ENCODE data around the gene CIP2A. TPM values are rescaled to one million over a fixed set of nuclear protein-coding genes. Genes with fewer than 3 reads are reported as not detected.

The CIP2A gene
- total RNA-seq, 1 donor from 2014 or later, result 8.2 TPM

DNA sequence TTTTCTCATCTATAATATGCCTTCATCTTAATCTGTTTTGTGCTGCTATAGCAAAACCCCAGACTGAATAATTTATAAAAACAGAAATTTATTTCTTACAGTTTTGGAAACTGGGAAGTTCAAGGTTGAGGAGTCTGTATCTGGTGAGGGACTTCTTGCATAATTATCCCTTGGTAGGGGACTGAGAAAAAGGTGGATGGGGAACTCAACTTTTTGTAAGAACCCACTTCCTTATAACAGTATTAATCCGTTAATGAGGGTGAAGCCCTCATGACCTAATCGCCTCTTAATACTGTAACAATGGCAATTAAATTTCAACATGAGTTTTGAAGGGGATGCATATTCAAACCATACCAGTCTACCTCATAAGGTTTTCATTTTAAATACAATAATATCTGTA, 61.4 kb downstream of the CIP2A start:
- no peaks in the 10 kb centered on the region for H3K27me3 ChIP-seq (ENCODE audit: control insufficient read depth, insufficient read depth, low read length)
- TF ChIP-seq, protein P1, sequence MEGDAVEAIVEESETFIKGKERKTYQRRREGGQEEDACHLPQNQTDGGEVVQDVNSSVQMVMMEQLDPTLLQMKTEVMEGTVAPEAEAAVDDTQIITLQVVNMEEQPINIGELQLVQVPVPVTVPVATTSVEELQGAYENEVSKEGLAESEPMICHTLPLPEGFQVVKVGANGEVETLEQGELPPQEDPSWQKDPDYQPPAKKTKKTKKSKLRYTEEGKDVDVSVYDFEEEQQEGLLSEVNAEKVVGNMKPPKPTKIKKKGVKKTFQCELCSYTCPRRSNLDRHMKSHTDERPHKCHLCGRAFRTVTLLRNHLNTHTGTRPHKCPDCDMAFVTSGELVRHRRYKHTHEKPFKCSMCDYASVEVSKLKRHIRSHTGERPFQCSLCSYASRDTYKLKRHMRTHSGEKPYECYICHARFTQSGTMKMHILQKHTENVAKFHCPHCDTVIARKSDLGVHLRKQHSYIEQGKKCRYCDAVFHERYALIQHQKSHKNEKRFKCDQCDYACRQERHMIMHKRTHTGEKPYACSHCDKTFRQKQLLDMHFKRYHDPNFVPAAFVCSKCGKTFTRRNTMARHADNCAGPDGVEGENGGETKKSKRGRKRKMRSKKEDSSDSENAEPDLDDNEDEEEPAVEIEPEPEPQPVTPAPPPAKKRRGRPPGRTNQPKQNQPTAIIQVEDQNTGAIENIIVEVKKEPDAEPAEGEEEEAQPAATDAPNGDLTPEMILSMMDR (IDR thresholded peaks at IDR 0.05; ENCODE audit: insufficient read depth, low read length, poor library complexity, severe bottlenecking), result no peak
- H3K4me3 ChIP-seq (ENCODE audit: low read depth, low read length), result no peak overlapping the region
- H3K36me3 ChIP-seq (ENCODE audit: control insufficient read depth, insufficient read depth, low read length), result no peaks in the 10 kb centered on the region
- no peak for DNase-seq (ENCODE audit: low read depth)

DNA sequence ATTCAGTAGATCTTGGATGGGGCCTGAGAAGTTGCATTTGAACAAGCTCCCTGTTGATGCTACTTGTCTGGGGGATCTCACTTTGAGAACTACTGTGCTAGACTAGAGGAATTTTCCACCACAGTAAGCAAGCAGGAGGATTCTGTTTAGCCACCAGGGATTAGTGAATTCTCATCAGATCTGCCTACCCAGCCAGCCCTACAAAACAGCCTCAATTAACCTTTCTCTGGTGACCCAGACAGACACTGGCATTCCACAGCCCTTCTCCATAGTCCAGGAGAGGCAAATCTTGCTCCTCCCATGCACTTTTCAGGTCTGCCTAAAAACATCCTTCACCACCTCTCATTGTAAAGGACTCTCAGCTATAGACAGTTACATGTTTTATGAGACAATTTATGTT, 62.1 kb downstream of the CIP2A start:
- TF ChIP-seq, protein P1 (IDR thresholded peaks at IDR 0.05; ENCODE audit: insufficient read depth, low read length, poor library complexity, severe bottlenecking), result no peak
- Histone ChIP-seq H3K36me3 (ENCODE audit: control insufficient read depth, insufficient read depth, low read length) (no peaks in the 10 kb centered on the region), H3K4me3 (ENCODE audit: low read depth, low read length) (no peak overlapping the region), H3K27me3 (ENCODE audit: control insufficient read depth, insufficient read depth, low read length) (no peaks in the 10 kb centered on the region)
- no peak for DNase-seq (ENCODE audit: low read depth)

DNA sequence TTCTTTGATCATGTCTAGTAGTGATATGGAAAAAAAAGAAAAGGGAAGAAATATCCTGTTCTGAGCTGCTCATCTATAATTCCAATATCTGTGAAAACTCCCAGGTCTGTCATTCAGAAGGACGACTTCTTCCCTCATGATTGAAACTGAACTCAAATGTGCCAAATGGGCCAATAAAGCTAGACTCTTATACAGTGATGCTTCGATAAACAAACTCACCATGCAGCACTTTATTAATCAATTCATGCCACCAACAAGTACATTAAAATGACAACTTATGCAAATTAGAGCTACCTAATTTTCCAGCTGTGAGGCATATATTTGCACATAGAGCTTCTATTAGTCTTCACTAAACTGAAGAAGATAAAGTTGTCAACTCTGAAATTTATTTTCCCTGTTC, 63.3 kb downstream of the CIP2A start:
- no peak for DNase-seq (ENCODE audit: low read depth)
- Histone ChIP-seq H3K36me3 (ENCODE audit: control insufficient read depth, insufficient read depth, low read length) (no peaks in the 10 kb centered on the region), H3K27me3 (ENCODE audit: control insufficient read depth, insufficient read depth, low read length) (no peaks in the 10 kb centered on the region), H3K4me3 (ENCODE audit: low read depth, low read length) (no peak overlapping the region)
- TF ChIP-seq, protein P1 (IDR thresholded peaks at IDR 0.05; ENCODE audit: insufficient read depth, low read length, poor library complexity, severe bottlenecking), result no peak

DNA sequence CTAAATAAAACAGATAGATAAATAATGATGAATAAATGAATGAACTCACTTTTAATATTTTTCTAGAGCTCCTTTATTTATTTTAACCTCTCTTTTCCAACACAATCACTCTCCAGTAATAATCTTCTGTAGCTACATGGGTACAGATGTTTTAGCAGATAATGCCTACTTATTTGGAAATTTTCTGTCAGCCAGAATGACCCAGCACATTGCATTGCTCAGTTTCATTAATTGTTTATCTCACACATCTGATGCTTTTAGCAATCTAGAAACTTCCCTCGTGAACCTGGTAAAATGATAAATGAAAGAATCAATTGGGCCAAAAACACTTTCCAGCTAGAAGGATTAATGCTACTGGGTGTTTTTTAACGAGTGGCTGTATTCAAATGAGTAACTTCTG, 64.0 kb downstream of the CIP2A start:
- Histone ChIP-seq H3K36me3 (ENCODE audit: control insufficient read depth, insufficient read depth, low read length) (no peaks in the 10 kb centered on the region), H3K4me3 (ENCODE audit: low read depth, low read length) (no peak overlapping the region), H3K27me3 (ENCODE audit: control insufficient read depth, insufficient read depth, low read length) (no peaks in the 10 kb centered on the region)
- no peak for DNase-seq (ENCODE audit: low read depth)
- TF ChIP-seq, protein P1 (IDR thresholded peaks at IDR 0.05; ENCODE audit: insufficient read depth, low read length, poor library complexity, severe bottlenecking), result no peak

DNA sequence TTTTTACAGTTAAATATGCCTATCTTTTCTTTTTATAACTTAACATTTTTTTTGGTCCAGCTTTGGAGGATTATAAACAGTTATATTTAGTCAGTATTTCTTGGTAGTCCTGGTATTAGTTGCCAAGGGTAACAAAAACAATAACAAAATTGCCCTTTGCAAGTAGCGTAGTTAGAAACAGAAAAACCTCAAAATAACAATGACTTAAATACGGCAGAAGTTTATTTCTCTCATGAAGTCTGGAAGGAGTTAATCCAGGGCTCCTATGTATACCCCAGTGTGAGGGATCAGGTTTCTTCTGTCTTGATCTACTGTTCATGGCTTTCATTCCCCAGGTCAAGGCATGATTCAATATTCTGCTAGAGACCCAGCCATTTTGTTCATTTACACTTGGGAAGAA, 64.7 kb downstream of the CIP2A start:
- H3K36me3 ChIP-seq (ENCODE audit: control insufficient read depth, insufficient read depth, low read length), result no peaks in the 10 kb centered on the region
- no peak overlapping the region for H3K4me3 ChIP-seq (ENCODE audit: low read depth, low read length)
- DNase-seq (ENCODE audit: low read depth), result no peak
- H3K27me3 ChIP-seq (ENCODE audit: control insufficient read depth, insufficient read depth, low read length), result no peaks in the 10 kb centered on the region
- TF ChIP-seq, protein P1 (IDR thresholded peaks at IDR 0.05; ENCODE audit: insufficient read depth, low read length, poor library complexity, severe bottlenecking), result no peak

DNA sequence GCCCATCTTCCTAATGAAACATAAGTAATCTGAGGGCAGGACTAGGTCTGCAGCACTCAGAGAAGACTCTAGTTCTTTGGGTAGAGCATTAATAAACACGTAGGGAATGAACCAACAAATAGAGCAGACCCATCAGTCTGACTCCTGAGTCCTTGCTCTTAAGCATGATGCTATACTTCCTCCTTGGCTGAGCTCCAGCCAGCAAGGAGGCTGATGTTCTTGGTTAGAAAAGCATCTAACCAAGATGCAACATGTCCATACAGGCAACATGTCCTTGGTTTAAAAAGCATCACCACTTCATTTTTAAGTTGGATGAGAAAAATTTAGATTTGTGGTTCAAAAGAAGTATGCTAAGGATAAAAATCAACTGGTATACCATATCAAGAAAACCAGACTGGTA, 70.3 kb downstream of the CIP2A start:
- Histone ChIP-seq H3K4me3 (ENCODE audit: low read depth, low read length) (no peak overlapping the region), H3K27me3 (ENCODE audit: control insufficient read depth, insufficient read depth, low read length) (no peaks in the 10 kb centered on the region), H3K36me3 (ENCODE audit: control insufficient read depth, insufficient read depth, low read length) (no peaks in the 10 kb centered on the region)
- no peak for DNase-seq (ENCODE audit: low read depth)
- TF ChIP-seq, protein P1 (IDR thresholded peaks at IDR 0.05; ENCODE audit: insufficient read depth, low read length, poor library complexity, severe bottlenecking), result no peak

Measured in kidney epithelial cell (primary cell).